WERI-Rb-1 (cell line): ENCODE data around the gene CKLF.

Experiments used
- DNase-seq: peaks from one replicate; pipeline ENCODE4 v3.0.0-alpha.2; 2020
- H3K27ac ChIP-seq: fragments of 250-450 bp; sonication (Bioruptor Pico); 2 replicates; pipeline ENCODE4 v1.5.1; 2020; ENCODE audit warnings: mild to moderate bottlenecking, moderate library complexity
- H3K27me3 ChIP-seq: fragments of 250-450 bp; sonication (Bioruptor Pico); 2 replicates; pipeline ENCODE4 v1.5.1; 2021; ENCODE audit warnings: mild to moderate bottlenecking, low read depth, moderate library complexity; ENCODE audit not compliant: insufficient read depth, severe bottlenecking
- H3K36me3 ChIP-seq: fragments of 250-450 bp; sonication (Bioruptor Pico); 2 replicates; pipeline ENCODE4 v1.5.1; 2020; ENCODE audit warnings: mild to moderate bottlenecking, moderate library complexity
- H3K4me3 ChIP-seq: 2 replicates; pipeline ENCODE4 v1.5.1; 2011; ENCODE audit warnings: low read depth, mild to moderate bottlenecking, control low read depth, low read length
- H3K9me3 ChIP-seq: fragments of 250-450 bp; sonication (Bioruptor Pico); 2 replicates; pipeline ENCODE4 v1.5.1; 2021; ENCODE audit warnings: mild to moderate bottlenecking, moderate library complexity; ENCODE audit not compliant: severe bottlenecking
- CTCF ChIP-seq: IDR thresholded peaks from 2 replicates; pipeline ENCODE4 v1.5.1; 2011; ENCODE audit warnings: low read depth, mild to moderate bottlenecking, control low read depth, inconsistent platforms, low read length

Gene CKLF

GRCh38 chr16:66552286-66553177, at the start of gene CKLF:
TSS of gene CKLF (plus strand) at chr16:66552576. CDS start at chr16:66552716, 140 bp downstream.
- H3K27ac ChIP-seq = peak within 1 kb of the TSS; percentile 94
- no peaks in the 10 kb centered on the region for H3K27me3 ChIP-seq
- no peaks in the 10 kb centered on the region for H3K9me3 ChIP-seq
- peak within 1 kb of the TSS; percentile 51 for H3K4me3 ChIP-seq
- DNase-seq = peak; percentile 86
- TF ChIP-seq CTCF = no peak
- peaks cover 24% of the 10 kb centered on the region for H3K36me3 ChIP-seq

- no peak for DNase-seq
- Histone ChIP-seq H3K36me3 (no peaks in the 10 kb centered on the region), H3K9me3 (no peaks in the 10 kb centered on the region), H3K27ac (no peak overlapping the region), H3K4me3 (no peak overlapping the region), H3K27me3 (no peaks in the 10 kb centered on the region)
- TF ChIP-seq CTCF = no peak
Measured at GRCh38 chr16:66503030-66503429, 49.3 kb upstream of the CKLF start.

- H3K4me3 ChIP-seq = no peak overlapping the region
- H3K36me3 ChIP-seq = no peaks in the 10 kb centered on the region
- H3K27ac ChIP-seq = no peak overlapping the region
- no peak for DNase-seq
- no peaks in the 10 kb centered on the region for H3K9me3 ChIP-seq
- TF ChIP-seq CTCF = no peak
- H3K27me3 ChIP-seq = no peaks in the 10 kb centered on the region
Measured at GRCh38 chr16:66503612-66504011, 48.8 kb upstream of the CKLF start.

- Histone ChIP-seq H3K36me3 (no peaks in the 10 kb centered on the region; the same call in 1 of the 2 replicates), H3K27me3 (no peaks in the 10 kb centered on the region), H3K27ac (no peak overlapping the region), H3K9me3 (no peaks in the 10 kb centered on the region), H3K4me3 (no peak overlapping the region)
- no peak for DNase-seq
- no peak for TF ChIP-seq CTCF
Measured at GRCh38 chr16:66507731-66508239, 44.6 kb upstream of the CKLF start.

- Histone ChIP-seq H3K36me3 (no peaks in the 10 kb centered on the region; the same call in 1 of the 2 replicates), H3K9me3 (no peaks in the 10 kb centered on the region), H3K27me3 (no peaks in the 10 kb centered on the region), H3K4me3 (no peak overlapping the region), H3K27ac (no peak overlapping the region)
- DNase-seq = no peak
- no peak for TF ChIP-seq CTCF
Measured at GRCh38 chr16:66508248-66508913, 44.0 kb upstream of the CKLF start.
